Epithelial cell of alveolus of lung (primary cell): Measurements from ENCODE around the gene AFF4. TPM values are rescaled to one million over a fixed set of nuclear protein-coding genes. Genes with fewer than 3 reads are reported as not detected.

Source experiments
- total RNA-seq: library from RNA; depleted of rRNA; stranded (reverse); fragments of >200 nt; gene quantifications from 2 replicates; pipeline ENCODE4 v1.2.1, GENCODE V29; 2015

AFF4 gene
- total RNA-seq = 38.5 and 44.4 TPM in 2 replicates

GRCh38 chr5:132963171-132964104 is at the start of gene AFF4:
AFF4 (minus strand) TSS chr5:132963634; CDS start chr5:132937189, 26,445 bp downstream.

DNA sequence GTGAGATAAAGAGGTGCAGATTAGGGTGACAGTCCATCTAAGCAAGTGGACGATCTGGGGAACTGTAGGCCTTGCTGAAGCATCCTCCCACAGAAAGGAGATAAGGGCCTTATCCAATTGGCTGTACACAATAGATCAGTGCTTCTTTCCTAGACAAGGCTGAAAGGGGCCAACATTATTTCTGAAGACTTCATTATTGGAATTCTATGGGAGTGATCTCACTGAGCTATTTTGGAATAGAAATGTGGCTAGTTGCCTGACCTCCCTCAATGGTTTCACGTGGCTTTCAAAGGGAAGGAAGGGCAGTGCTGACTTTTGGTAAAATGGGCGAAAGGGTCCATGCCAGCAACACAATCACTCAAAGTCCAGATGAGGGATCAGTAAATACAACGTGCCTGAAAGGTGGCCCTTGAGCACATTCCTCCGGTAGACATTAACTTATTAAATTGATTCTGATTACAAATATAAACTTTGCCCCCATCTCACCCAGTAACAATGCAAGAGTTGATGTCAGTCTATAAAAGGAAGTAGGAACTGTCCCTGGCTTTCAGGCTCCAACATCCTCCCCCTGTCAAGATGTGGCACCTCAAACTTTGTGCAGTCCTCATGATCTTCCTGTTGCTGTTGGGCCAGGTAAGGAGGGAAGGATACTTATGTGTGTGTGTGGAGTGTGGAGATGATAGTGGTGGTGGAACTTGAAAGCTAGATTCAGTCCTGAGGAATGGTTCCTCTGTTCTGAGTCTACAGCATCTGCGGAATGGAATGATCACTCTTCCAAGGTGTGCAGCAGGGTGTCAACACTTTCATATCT is 90.1 kb downstream of the AFF4 start, which contains the start of gene LEAP2:
Gene LEAP2, plus strand, starts transcription at position 550 of the 811 bp plus-strand sequence. Its CDS starts 27 bp downstream, at position 577.

GRCh38 chr5:132866342-132867045 is 96.9 kb downstream of the AFF4 start, which contains the start of the genes GDF9 and UQCRQ:
GDF9 (minus strand) TSS chr5:132866469; CDS start chr5:132864533, 1,936 bp downstream.
UQCRQ (plus strand) TSS chr5:132866642; CDS start chr5:132866882, 240 bp downstream.

GRCh38 chr5:132830436-132831094 is 132.9 kb downstream of the AFF4 start, which contains the start of gene SHROOM1:
SHROOM1 (minus strand) TSS chr5:132830647; CDS start chr5:132826140, 4,507 bp downstream.

Other genes starting within 250 kb of the AFF4 start
- 3.1 and 3.5 TPM in 2 replicates for gene KIF3A, start 226.1 kb downstream of the AFF4 start, total RNA-seq
- gene CCNI2, start 216.2 kb downstream of the AFF4 start, total RNA-seq = under 0.01 TPM in 1 of 2 replicates, not detected in the other
- gene SEPTIN8, start 186.4 kb downstream of the AFF4 start, total RNA-seq = 37.9 and 50.1 TPM in 2 replicates
- 0.16 TPM in 1 of 2 replicates, not detected in the other for gene SOWAHA, start 150.3 kb downstream of the AFF4 start, total RNA-seq
- 5.5 and 114 TPM in 2 replicates for gene SHROOM1, start 133.0 kb downstream of the AFF4 start, total RNA-seq
- gene GDF9, start 97.2 kb downstream of the AFF4 start, total RNA-seq = 1.3 TPM in 1 of 2 replicates, not detected in the other
- 86.2 and 222 TPM in 2 replicates for gene UQCRQ, start 97.0 kb downstream of the AFF4 start, total RNA-seq
- 0.32 TPM in 1 of 2 replicates, not detected in the other for gene LEAP2, start 90.0 kb downstream of the AFF4 start, total RNA-seq
- 19.7 and 27.4 TPM in 2 replicates for gene ZCCHC10, start 62.9 kb upstream of the AFF4 start, total RNA-seq
- gene HSPA4, start 88.4 kb upstream of the AFF4 start, total RNA-seq = 53.4 and 83.8 TPM in 2 replicates